Measurements from ENCODE around the gene MYO9B.

The MYO9B gene

DNA sequence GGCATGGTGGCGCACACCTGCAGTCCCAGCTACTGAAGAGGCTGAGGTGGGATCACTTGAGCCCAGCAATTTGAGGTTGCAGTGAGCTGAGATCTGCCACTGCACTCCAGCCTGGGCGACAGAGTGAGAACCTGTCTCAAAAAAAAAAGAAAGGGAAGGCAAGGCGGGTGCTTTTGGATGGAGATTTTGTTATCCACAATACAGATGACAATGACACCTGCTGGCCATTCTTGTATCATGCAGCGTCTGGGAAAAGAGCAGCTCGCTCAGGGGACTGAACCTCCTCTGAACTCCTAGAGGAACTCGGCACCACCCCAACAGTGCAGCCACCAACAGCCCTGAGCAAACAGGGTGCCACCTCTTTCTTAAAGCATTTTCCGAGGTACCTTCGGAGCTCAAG is 23.1 kb upstream of the MYO9B start:
- no peak for TF ChIP-seq SIN3A (IDR thresholded peaks at IDR 0.05; ENCODE audit: borderline replicate concordance, insufficient read depth, low read length)
- no peak for TF ChIP-seq TAF1 (IDR thresholded peaks at IDR 0.05; ENCODE audit: borderline replicate concordance, insufficient read depth, low read length)
- TF ChIP-seq FOXP2 (optimal IDR thresholded peaks at IDR 0.05; ENCODE audit: borderline replicate concordance, extremely low read depth, extremely low read length, insufficient read depth): no peak
- no peak for TF ChIP-seq REST (IDR thresholded peaks at IDR 0.05; ENCODE audit: insufficient read depth in 1 of 2, low read depth in 2 of 2, low read length in 2 of 2)
- TF ChIP-seq POLR2AphosphoS5 (IDR thresholded peaks at IDR 0.05; ENCODE audit: low read depth, low read length): no peak

- no peak for TF ChIP-seq SIN3A (IDR thresholded peaks at IDR 0.05; ENCODE audit: borderline replicate concordance, insufficient read depth, low read length)
- no peak for TF ChIP-seq REST (IDR thresholded peaks at IDR 0.05; ENCODE audit: insufficient read depth in 1 of 2, low read depth in 2 of 2, low read length in 2 of 2)
- TF ChIP-seq TAF1 (IDR thresholded peaks at IDR 0.05; ENCODE audit: borderline replicate concordance, insufficient read depth, low read length): no peak
- no peak for TF ChIP-seq POLR2AphosphoS5 (IDR thresholded peaks at IDR 0.05; ENCODE audit: low read depth, low read length)
- TF ChIP-seq FOXP2 (optimal IDR thresholded peaks at IDR 0.05; ENCODE audit: borderline replicate concordance, extremely low read depth, extremely low read length, insufficient read depth): no peak
These were observed 20.8 kb upstream of the MYO9B start for GRCh38 chr19:17054746-17055145.

- no peak for TF ChIP-seq FOXP2 (optimal IDR thresholded peaks at IDR 0.05; ENCODE audit: borderline replicate concordance, extremely low read depth, extremely low read length, insufficient read depth)
- TF ChIP-seq POLR2AphosphoS5 (IDR thresholded peaks at IDR 0.05; ENCODE audit: low read depth, low read length): no peak
- TF ChIP-seq TAF1 (IDR thresholded peaks at IDR 0.05; ENCODE audit: borderline replicate concordance, insufficient read depth, low read length): no peak
- TF ChIP-seq SIN3A (IDR thresholded peaks at IDR 0.05; ENCODE audit: borderline replicate concordance, insufficient read depth, low read length): no peak
- no peak for TF ChIP-seq REST (IDR thresholded peaks at IDR 0.05; ENCODE audit: insufficient read depth in 1 of 2, low read depth in 2 of 2, low read length in 2 of 2)
These were observed 19.9 kb upstream of the MYO9B start for GRCh38 chr19:17055636-17056035.

DNA sequence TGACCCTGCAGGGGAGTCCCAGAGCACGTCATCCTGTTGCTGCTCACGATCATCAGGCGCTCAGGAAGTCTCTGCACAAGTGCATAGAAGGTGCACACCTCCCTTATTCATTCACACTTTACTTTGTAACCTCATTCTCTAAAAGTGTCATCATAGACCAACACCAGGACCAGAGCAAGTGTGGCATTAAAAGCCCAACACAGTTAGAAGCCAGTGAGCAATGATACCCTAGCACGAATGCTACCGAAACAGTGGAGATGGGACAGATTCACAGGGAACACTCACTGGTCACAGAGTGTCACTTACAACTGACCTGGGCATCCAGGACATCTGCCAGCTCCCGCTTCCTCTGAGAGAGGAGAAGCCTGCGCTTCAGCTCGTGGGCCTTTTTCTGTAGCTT is 17.3 kb upstream of the MYO9B start:
- TF ChIP-seq FOXP2 (optimal IDR thresholded peaks at IDR 0.05; ENCODE audit: borderline replicate concordance, extremely low read depth, extremely low read length, insufficient read depth) (no peak), TAF1 (IDR thresholded peaks at IDR 0.05; ENCODE audit: borderline replicate concordance, insufficient read depth, low read length) (no peak), REST (IDR thresholded peaks at IDR 0.05; ENCODE audit: insufficient read depth in 1 of 2, low read depth in 2 of 2, low read length in 2 of 2) (no peak), SIN3A (IDR thresholded peaks at IDR 0.05; ENCODE audit: borderline replicate concordance, insufficient read depth, low read length) (no peak), POLR2AphosphoS5 (IDR thresholded peaks at IDR 0.05; ENCODE audit: low read depth, low read length) (no peak)

GRCh38 chr19:17060802-17061201 is 14.8 kb upstream of the MYO9B start:
- TF ChIP-seq REST (IDR thresholded peaks at IDR 0.05; ENCODE audit: insufficient read depth in 1 of 2, low read depth in 2 of 2, low read length in 2 of 2) (no peak), POLR2AphosphoS5 (IDR thresholded peaks at IDR 0.05; ENCODE audit: low read depth, low read length) (no peak)
